ENCODE measurements around the gene NRXN3. TPM values are rescaled to one million over a fixed set of nuclear protein-coding genes. Genes with fewer than 3 reads are reported as not detected.

NRXN3 gene
- total RNA-seq, 4 donors from 2014 or later = 0.56 to 1.6 (median 1.1) TPM

DNA sequence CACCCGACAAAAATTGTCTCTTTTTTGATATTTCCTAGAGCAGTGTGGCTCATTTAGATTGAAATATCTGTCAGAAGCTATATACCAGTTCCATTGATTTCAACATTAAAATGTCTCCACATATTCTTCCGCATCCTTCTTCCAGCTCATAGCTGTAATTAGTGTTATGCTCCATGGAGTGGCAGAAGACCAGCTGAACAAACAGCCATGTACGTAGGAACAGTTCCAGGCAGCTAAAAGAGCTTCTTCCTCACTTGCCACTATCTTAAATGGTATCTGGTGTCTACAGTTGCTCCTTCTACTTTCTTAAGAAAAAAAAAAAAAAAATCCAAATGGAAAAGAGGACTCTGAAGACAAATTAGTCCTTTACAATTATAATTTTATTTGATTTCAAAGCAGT, 1193.1 kb downstream of the NRXN3 start:
- TF ChIP-seq POLR2A (IDR thresholded peaks at IDR 0.05) = no peak
- TF ChIP-seq, protein P1, sequence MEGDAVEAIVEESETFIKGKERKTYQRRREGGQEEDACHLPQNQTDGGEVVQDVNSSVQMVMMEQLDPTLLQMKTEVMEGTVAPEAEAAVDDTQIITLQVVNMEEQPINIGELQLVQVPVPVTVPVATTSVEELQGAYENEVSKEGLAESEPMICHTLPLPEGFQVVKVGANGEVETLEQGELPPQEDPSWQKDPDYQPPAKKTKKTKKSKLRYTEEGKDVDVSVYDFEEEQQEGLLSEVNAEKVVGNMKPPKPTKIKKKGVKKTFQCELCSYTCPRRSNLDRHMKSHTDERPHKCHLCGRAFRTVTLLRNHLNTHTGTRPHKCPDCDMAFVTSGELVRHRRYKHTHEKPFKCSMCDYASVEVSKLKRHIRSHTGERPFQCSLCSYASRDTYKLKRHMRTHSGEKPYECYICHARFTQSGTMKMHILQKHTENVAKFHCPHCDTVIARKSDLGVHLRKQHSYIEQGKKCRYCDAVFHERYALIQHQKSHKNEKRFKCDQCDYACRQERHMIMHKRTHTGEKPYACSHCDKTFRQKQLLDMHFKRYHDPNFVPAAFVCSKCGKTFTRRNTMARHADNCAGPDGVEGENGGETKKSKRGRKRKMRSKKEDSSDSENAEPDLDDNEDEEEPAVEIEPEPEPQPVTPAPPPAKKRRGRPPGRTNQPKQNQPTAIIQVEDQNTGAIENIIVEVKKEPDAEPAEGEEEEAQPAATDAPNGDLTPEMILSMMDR (IDR thresholded peaks at IDR 0.05) = no peak
- Histone ChIP-seq H3K4me1 (no peaks in the 10 kb centered on the region), H3K4me3 (replicated peaks in 1 of 3) (no peak overlapping the region), H3K27ac (no peak overlapping the region), H3K27me3 (no peaks in the 10 kb centered on the region), H3K9me3 (no peaks in the 10 kb centered on the region), H3K36me3 (no peaks in the 10 kb centered on the region)
- WGBS, 2 donors = 89% methylated on average over 3 of the region's 3 CpGs
- intact Hi-C loops (cut with DNase I) = no loop called here
- DNase-seq = no peak

- no peak overlapping the region for H3K27ac ChIP-seq
- H3K9me3 ChIP-seq = no peaks in the 10 kb centered on the region
- no peaks in the 10 kb centered on the region for H3K4me1 ChIP-seq
- no peak overlapping the region for H3K4me3 ChIP-seq (replicated peaks in 1 of 3)
- no peaks in the 10 kb centered on the region for H3K27me3 ChIP-seq
- TF ChIP-seq, protein P1 (IDR thresholded peaks at IDR 0.05) = no peak
- TF ChIP-seq POLR2A (IDR thresholded peaks at IDR 0.05) = no peak
- no peaks in the 10 kb centered on the region for H3K36me3 ChIP-seq
- intact Hi-C loops (cut with DNase I) = no loop called here
- DNase-seq = no peak
- WGBS, 2 donors = 78 to 83% methylated on average over 10 of the region's 10 CpGs
Measured at GRCh38 chr14:79369359-79370332, 1199.5 kb downstream of the NRXN3 start.

GRCh38 chr14:79370969-79371368, 1200.8 kb downstream of the NRXN3 start:
- 97 to 98% methylated on average over 1 of the region's 1 CpG for WGBS, 2 donors
- DNase-seq = no peak
- Histone ChIP-seq H3K4me1 (no peaks in the 10 kb centered on the region), H3K9me3 (no peaks in the 10 kb centered on the region), H3K27me3 (no peaks in the 10 kb centered on the region), H3K27ac (no peak overlapping the region), H3K4me3 (replicated peaks in 1 of 3) (no peak overlapping the region), H3K36me3 (no peaks in the 10 kb centered on the region)
- TF ChIP-seq, protein P1 (IDR thresholded peaks at IDR 0.05) = no peak
- TF ChIP-seq POLR2A (IDR thresholded peaks at IDR 0.05) = no peak
- intact Hi-C loops (cut with DNase I) = no loop called here

GRCh38 chr14:79373451-79373850, 1203.3 kb downstream of the NRXN3 start:
- TF ChIP-seq, protein P1 (IDR thresholded peaks at IDR 0.05) = no peak
- no peak for TF ChIP-seq POLR2A (IDR thresholded peaks at IDR 0.05)
- intact Hi-C loops (cut with DNase I) = no loop called here
- no peaks in the 10 kb centered on the region for H3K9me3 ChIP-seq
- no peak overlapping the region for H3K27ac ChIP-seq
- H3K4me3 ChIP-seq (replicated peaks in 1 of 3) = no peak overlapping the region
- no peaks in the 10 kb centered on the region for H3K4me1 ChIP-seq
- DNase-seq = no peak
- H3K36me3 ChIP-seq = no peaks in the 10 kb centered on the region
- no peaks in the 10 kb centered on the region for H3K27me3 ChIP-seq
- 83 to 89% methylated on average over 6 of the region's 6 CpGs for WGBS, 2 donors

DNA sequence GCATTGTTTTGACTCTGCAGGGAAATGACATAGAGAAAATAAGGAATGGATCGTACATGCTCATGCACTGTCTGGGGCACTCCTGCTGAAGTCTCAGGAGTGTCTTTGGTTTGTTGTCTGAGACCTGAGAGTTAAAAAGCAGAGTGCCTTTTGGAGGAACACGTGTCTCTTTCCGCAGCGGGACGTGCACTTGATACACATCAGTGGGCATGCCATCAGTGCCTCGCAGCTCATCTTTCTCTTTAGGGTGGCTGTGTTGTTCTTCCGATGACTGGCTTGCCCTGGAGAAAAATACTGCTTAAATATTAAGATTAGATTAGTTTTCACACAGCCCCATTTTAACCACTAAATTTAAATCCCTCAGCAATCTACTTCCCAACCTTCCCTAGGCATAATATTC, 1205.2 kb downstream of the NRXN3 start:
- Histone ChIP-seq H3K4me1 (no peaks in the 10 kb centered on the region), H3K4me3 (replicated peaks in 1 of 3) (no peak overlapping the region), H3K27ac (no peak overlapping the region), H3K36me3 (no peaks in the 10 kb centered on the region), H3K27me3 (no peaks in the 10 kb centered on the region), H3K9me3 (no peaks in the 10 kb centered on the region)
- 28 to 29% methylated on average over 7 of the region's 7 CpGs for WGBS, 2 donors
- no peak for DNase-seq
- intact Hi-C loops (cut with DNase I) = no loop called here
- TF ChIP-seq POLR2A (IDR thresholded peaks at IDR 0.05) = no peak
- TF ChIP-seq, protein P1 (IDR thresholded peaks at IDR 0.05) = no peak
